ENCODE measurements around the gene EMC10. TPM values are rescaled to one million over a fixed set of nuclear protein-coding genes. Genes with fewer than 3 reads are reported as not detected.

The EMC10 gene
- polyA plus RNA-seq, 1 experiment: 89.1 TPM

- no peak overlapping the region for H3K4me3 ChIP-seq (ENCODE audit: low read depth, low read length)
- DNase-seq (ENCODE audit: low read depth): no peak
- no peak for TF ChIP-seq CTCF (IDR thresholded peaks at IDR 0.05; ENCODE audit: insufficient read depth, low read depth, low read length)
- H3K27me3 ChIP-seq (ENCODE audit: control insufficient read depth, insufficient read depth, low read length): no peaks in the 10 kb centered on the region
- peaks cover 32% of the 10 kb centered on the region for H3K36me3 ChIP-seq (ENCODE audit: control insufficient read depth, insufficient read depth, low read length)
- ChIA-PET POLR2A (no interaction called here), CTCF (no interaction called here)
Observed at GRCh38 chr19:50481351-50482149, 5.2 kb downstream of the EMC10 start.

- TF ChIP-seq CTCF (IDR thresholded peaks at IDR 0.05; ENCODE audit: insufficient read depth, low read depth, low read length): no peak
- Histone ChIP-seq H3K4me3 (ENCODE audit: low read depth, low read length) (no peak overlapping the region), H3K27me3 (ENCODE audit: control insufficient read depth, insufficient read depth, low read length) (peaks cover 3% of the 10 kb centered on the region; the same call in 1 of the 2 replicates), H3K36me3 (ENCODE audit: control insufficient read depth, insufficient read depth, low read length) (peaks cover 32% of the 10 kb centered on the region)
- no peak for DNase-seq (ENCODE audit: low read depth)
- POLR2A ChIA-PET: no interaction called here
- CTCF ChIA-PET: interaction anchor here (1.3 kb wide), 1 partner anchor 74 kb away, joined by 3 read pairs; no protein-coding TSS in a partner anchor
Observed at GRCh38 chr19:50482271-50482855, 6.1 kb downstream of the EMC10 start.

GRCh38 chr19:50482916-50483315 lies 6.6 kb downstream of the EMC10 start:
- Histone ChIP-seq H3K4me3 (ENCODE audit: low read depth, low read length) (no peak overlapping the region), H3K36me3 (ENCODE audit: control insufficient read depth, insufficient read depth, low read length) (peaks cover 32% of the 10 kb centered on the region), H3K27me3 (ENCODE audit: control insufficient read depth, insufficient read depth, low read length) (peaks cover 5% of the 10 kb centered on the region; the same call in 1 of the 2 replicates)
- DNase-seq (ENCODE audit: low read depth): no peak
- TF ChIP-seq CTCF (IDR thresholded peaks at IDR 0.05; ENCODE audit: insufficient read depth, low read depth, low read length): no peak
- CTCF ChIA-PET: interaction anchor here (1.2 to 1.3 kb wide), 2 partner anchors 74 to 126 kb away, joined by 3 read pairs; no protein-coding TSS in a partner anchor
- POLR2A ChIA-PET: no interaction called here

GRCh38 chr19:50485284-50485955 lies 9.1 kb downstream of the EMC10 start:
- POLR2A ChIA-PET: no interaction called here
- peaks cover 19% of the 10 kb centered on the region for H3K36me3 ChIP-seq (ENCODE audit: control insufficient read depth, insufficient read depth, low read length)
- H3K4me3 ChIP-seq (ENCODE audit: low read depth, low read length): no peak overlapping the region
- no peak for TF ChIP-seq CTCF (IDR thresholded peaks at IDR 0.05; ENCODE audit: insufficient read depth, low read depth, low read length)
- CTCF ChIA-PET: interaction anchor here (0.6 kb wide), 1 partner anchor 142 kb away, joined by 4 read pairs; no protein-coding TSS in a partner anchor
- peaks cover 8% of the 10 kb centered on the region for H3K27me3 ChIP-seq (ENCODE audit: control insufficient read depth, insufficient read depth, low read length)
- no peak for DNase-seq (ENCODE audit: low read depth)

All from BJ (cell line).